Measurements from ENCODE around the gene CTBP1.

- TF ChIP-seq POLR2AphosphoS5 (IDR thresholded peaks at IDR 0.05; ENCODE audit: low read depth, low read length) (no peak), POLR2A (IDR thresholded peaks at IDR 0.05; ENCODE audit: low read depth, low read length) (no peak), SPI1 (IDR thresholded peaks at IDR 0.05; ENCODE audit: low read depth, low read length) (no peak), TAF1 (IDR thresholded peaks at IDR 0.05; ENCODE audit: low read depth, low read length) (no peak)
Observed at GRCh38 chr4:1235381-1236102, 13.4 kb downstream of the CTBP1 start.

Data from GM12891 (cell line).